Activated CD4-positive, alpha-beta memory T cell treated with anti-CD3 and anti-CD28 coated beads, Interleukin-2, amount 10 ng/mL, durations not matched to agents 7 days and 5 days (primary cell): ENCODE measurements around the gene PLEKHA5. TPM values are rescaled to one million over a fixed set of nuclear protein-coding genes. Genes with fewer than 3 reads are reported as not detected.
"Not testable (repeated sequence)": the region's sequence is repeated elsewhere in the genome, so short reads cannot be mapped to it uniquely, and the experiment has no call there.

Experiments used
- CTCF ChIA-PET: fragments of 350-600 bp; sonication (Branson Sonifier 250); formaldehyde crosslinking; loops from one replicate; lab custom pipeline; 2021; ENCODE audit warnings: antibody characterized with exemption, inconsistent platforms; lab: Charles Lee
- POLR2A ChIA-PET: fragments of 350-600 bp; sonication (Branson Sonifier 250); formaldehyde crosslinking; loops from one replicate; lab custom pipeline; 2021; ENCODE audit warnings: antibody characterized with exemption; lab: Charles Lee
- DNase-seq: peaks from one replicate; pipeline ENCODE4 v3.0.0-alpha.2; 2020
- H3K27ac Mint-ChIP-seq: one replicate; pipeline ENCODE4 v1.8.0; 2021; ENCODE audit warnings: mild to moderate bottlenecking, mixed read lengths
- H3K27me3 Mint-ChIP-seq: one replicate; pipeline ENCODE4 v1.8.0; 2021; ENCODE audit warnings: mixed read lengths
- H3K36me3 Mint-ChIP-seq: one replicate; pipeline ENCODE4 v1.8.0; 2021; ENCODE audit warnings: low read depth, mixed read lengths
- H3K4me1 Mint-ChIP-seq: one replicate; pipeline ENCODE4 v1.8.0; 2021; ENCODE audit warnings: mixed read lengths
- H3K4me3 Mint-ChIP-seq: one replicate; pipeline ENCODE4 v1.8.0; 2021; ENCODE audit warnings: mild to moderate bottlenecking, mixed read lengths
- H3K9me3 Mint-ChIP-seq: one replicate; pipeline ENCODE4 v1.8.0; 2021; ENCODE audit warnings: mixed read lengths
- total RNA-seq, 2 experiments: library from RNA; stranded (reverse); gene quantifications; one replicate each; pipeline ENCODE4 v1.2.3, GENCODE V29; 2021

Gene PLEKHA5
- total RNA-seq, 2 experiments from 2014 or later, result 13.5 to 15.2 TPM

DNA sequence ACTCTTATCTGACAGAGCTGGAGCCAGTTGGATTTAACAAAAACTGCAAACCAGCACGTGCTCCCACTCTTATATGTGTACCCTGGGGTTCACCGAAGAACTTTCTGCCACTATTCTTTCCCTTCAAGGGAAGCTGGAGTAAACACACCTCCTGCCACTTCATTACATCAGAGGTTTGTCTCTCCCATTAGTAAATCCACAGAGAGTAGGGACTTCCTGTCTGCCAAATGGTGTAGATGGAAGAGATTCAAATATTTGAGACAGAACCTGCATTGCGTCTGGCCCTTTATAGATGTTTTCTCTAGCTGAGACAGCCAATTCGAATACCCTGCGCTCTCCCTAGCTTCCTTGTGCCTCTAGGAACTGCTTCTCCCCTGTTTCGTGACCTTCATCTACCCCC, 280.7 kb downstream of the PLEKHA5 start:
- no peak for DNase-seq
- no peaks in the 10 kb centered on the region for H3K4me1 Mint-ChIP-seq
- H3K4me3 Mint-ChIP-seq, result no peak overlapping the region
- ChIA-PET CTCF (no interaction called here), POLR2A (no interaction called here)
- H3K27me3 Mint-ChIP-seq, result no peaks in the 10 kb centered on the region
- no peak overlapping the region for H3K27ac Mint-ChIP-seq
- H3K36me3 Mint-ChIP-seq, result no peaks in the 10 kb centered on the region
- H3K9me3 Mint-ChIP-seq, result no peaks in the 10 kb centered on the region

DNA sequence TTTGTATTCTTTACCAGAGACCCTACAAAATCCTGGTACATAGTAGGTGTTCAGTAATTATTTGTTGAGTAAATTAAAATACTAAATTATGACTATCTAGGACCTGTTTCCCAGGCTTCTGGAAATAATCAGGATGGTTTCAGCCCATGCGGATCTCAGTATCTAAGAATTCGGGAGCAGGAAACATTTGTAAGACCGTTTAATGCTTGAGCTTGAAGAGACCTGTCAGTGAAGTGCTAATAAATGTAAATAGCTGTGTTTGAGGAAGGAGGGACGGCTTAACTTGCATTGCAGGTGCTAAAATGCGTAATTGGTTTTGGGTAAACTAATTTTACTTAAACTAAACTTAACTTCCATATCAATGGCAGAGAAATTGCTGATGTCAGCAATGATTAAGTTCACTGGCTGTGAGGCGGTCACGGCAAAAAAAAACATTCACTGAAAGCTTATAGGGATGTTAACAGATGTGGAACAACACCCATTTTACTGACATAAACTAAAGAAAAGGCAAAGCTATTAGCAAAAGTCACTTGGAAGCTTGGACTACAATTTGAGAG, 281.2 kb downstream of the PLEKHA5 start:
- no peaks in the 10 kb centered on the region for H3K27me3 Mint-ChIP-seq
- H3K36me3 Mint-ChIP-seq, result no peaks in the 10 kb centered on the region
- ChIA-PET POLR2A (interaction anchor here (1.2 kb wide), 1 partner anchor 21 kb away, joined by 3 read pairs; no protein-coding TSS in a partner anchor), CTCF (interaction anchor here (1.6 kb wide), 1 partner anchor 162 kb away, joined by 3 read pairs; no protein-coding TSS in a partner anchor)
- no peaks in the 10 kb centered on the region for H3K4me1 Mint-ChIP-seq
- no peak for DNase-seq
- no peak overlapping the region for H3K4me3 Mint-ChIP-seq
- H3K27ac Mint-ChIP-seq, result no peak overlapping the region
- no peaks in the 10 kb centered on the region for H3K9me3 Mint-ChIP-seq

GRCh38 chr12:19411234-19412204, 282.0 kb downstream of the PLEKHA5 start:
- Mint-ChIP-seq H3K27me3 (no peaks in the 10 kb centered on the region), H3K27ac (no peak overlapping the region), H3K4me3 (no peak overlapping the region), H3K36me3 (no peaks in the 10 kb centered on the region), H3K9me3 (no peaks in the 10 kb centered on the region), H3K4me1 (no peaks in the 10 kb centered on the region)
- DNase-seq, result no peak
- ChIA-PET CTCF (interaction anchor here (1.6 kb wide), 1 partner anchor 161 kb away, joined by 3 read pairs; no protein-coding TSS in a partner anchor), POLR2A (interaction anchor here (1.2 kb wide), 1 partner anchor 20 kb away, joined by 3 read pairs; no protein-coding TSS in a partner anchor)

DNA sequence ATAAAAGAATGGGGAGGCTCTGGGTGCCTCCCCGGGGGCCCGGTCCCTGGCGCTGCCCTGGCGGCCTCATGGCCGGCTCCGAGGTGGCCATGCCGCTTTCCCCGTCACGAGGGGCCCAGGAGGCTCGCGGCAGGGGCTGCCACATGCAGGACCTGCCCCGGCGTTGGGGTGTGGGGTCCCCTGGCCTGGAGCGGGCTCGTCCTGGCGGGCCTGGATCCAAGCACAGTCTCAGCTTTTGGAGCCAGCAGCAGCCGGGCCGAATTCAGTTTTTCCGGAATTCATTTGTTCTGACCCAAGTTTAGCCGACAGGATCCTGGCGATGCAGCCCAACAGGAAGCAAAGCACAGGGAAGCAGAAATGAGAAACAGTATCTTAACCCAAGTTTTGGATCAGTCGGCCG, 283.3 kb downstream of the PLEKHA5 start:
- H3K4me1 Mint-ChIP-seq, result peaks cover 3% of the 10 kb centered on the region
- H3K27ac Mint-ChIP-seq, result no peak overlapping the region
- no peak for DNase-seq
- no peaks in the 10 kb centered on the region for H3K9me3 Mint-ChIP-seq
- H3K27me3 Mint-ChIP-seq, result no peaks in the 10 kb centered on the region
- CTCF ChIA-PET, result no interaction called here
- no peak overlapping the region for H3K4me3 Mint-ChIP-seq
- no peaks in the 10 kb centered on the region for H3K36me3 Mint-ChIP-seq
- POLR2A ChIA-PET, result no interaction called here

DNA sequence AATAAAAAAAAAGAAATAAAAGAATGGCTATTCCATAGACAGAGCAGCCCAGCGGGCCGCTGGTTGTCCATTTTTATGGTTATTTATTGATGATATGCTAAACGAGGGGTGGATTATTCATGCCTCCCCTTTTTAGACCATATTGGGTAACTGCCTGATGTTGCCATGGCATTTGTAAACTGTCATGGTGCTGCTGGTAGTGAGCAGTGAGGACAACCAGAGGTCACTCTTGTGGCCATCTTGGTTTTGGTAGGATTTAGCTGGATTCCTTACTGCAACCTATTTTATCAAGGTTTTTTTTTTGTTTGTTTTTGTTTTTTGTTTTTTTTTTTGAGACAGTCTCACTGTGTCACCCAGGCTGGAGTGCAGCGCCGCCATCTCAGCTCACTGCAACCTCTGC, 284.0 kb downstream of the PLEKHA5 start:
- POLR2A ChIA-PET, H3K27ac Mint-ChIP-seq, DNase-seq, CTCF ChIA-PET, H3K27me3 Mint-ChIP-seq, H3K4me1 Mint-ChIP-seq, H3K9me3 Mint-ChIP-seq, H3K4me3 Mint-ChIP-seq, H3K36me3 Mint-ChIP-seq: not testable (repeated sequence)

GRCh38 chr12:19415563-19415962, 286.0 kb downstream of the PLEKHA5 start:
- no peaks in the 10 kb centered on the region for H3K27me3 Mint-ChIP-seq
- POLR2A ChIA-PET, result no interaction called here
- no peak overlapping the region for H3K27ac Mint-ChIP-seq
- no peaks in the 10 kb centered on the region for H3K9me3 Mint-ChIP-seq
- H3K4me1 Mint-ChIP-seq, result peaks cover 3% of the 10 kb centered on the region
- no peak overlapping the region for H3K4me3 Mint-ChIP-seq
- CTCF ChIA-PET, result no interaction called here
- no peak for DNase-seq
- no peaks in the 10 kb centered on the region for H3K36me3 Mint-ChIP-seq

DNA sequence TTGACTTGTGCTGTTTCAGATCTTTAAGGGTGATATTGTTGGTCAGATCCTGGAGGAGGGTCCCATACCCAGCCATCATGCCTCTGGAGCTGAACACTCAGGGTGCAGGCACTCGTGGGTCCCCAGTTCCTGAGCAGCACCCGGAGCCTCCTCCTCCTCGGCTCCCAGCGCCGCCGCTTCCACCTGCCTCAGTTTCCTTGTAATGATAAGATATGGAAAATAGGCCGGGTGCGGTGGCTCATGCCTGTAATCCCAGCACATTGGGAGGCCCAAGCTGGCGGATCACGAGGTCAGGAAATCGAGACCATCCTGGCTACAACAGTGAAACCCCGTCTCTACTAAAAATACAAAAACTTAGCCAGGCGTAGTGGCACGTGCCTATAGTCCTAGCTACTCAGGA, 289.6 kb downstream of the PLEKHA5 start:
- Mint-ChIP-seq H3K9me3 (no peaks in the 10 kb centered on the region), H3K27me3 (no peaks in the 10 kb centered on the region), H3K4me3 (no peak overlapping the region), H3K36me3 (no peaks in the 10 kb centered on the region), H3K4me1 (peaks cover 15% of the 10 kb centered on the region), H3K27ac (no peak overlapping the region)
- CTCF ChIA-PET, result no interaction called here
- POLR2A ChIA-PET, result no interaction called here
- DNase-seq, result no peak

GRCh38 chr12:19421503-19422282, 292.2 kb downstream of the PLEKHA5 start:
- Mint-ChIP-seq H3K27me3 (no peaks in the 10 kb centered on the region), H3K27ac (no peak overlapping the region), H3K4me3 (no peak overlapping the region), H3K36me3 (no peaks in the 10 kb centered on the region), H3K9me3 (no peaks in the 10 kb centered on the region), H3K4me1 (peaks cover 15% of the 10 kb centered on the region)
- ChIA-PET CTCF (no interaction called here), POLR2A (interaction anchor here (0.7 kb wide), 1 partner anchor 18 kb away, joined by 3 read pairs; no protein-coding TSS in a partner anchor)
- no peak for DNase-seq

DNA sequence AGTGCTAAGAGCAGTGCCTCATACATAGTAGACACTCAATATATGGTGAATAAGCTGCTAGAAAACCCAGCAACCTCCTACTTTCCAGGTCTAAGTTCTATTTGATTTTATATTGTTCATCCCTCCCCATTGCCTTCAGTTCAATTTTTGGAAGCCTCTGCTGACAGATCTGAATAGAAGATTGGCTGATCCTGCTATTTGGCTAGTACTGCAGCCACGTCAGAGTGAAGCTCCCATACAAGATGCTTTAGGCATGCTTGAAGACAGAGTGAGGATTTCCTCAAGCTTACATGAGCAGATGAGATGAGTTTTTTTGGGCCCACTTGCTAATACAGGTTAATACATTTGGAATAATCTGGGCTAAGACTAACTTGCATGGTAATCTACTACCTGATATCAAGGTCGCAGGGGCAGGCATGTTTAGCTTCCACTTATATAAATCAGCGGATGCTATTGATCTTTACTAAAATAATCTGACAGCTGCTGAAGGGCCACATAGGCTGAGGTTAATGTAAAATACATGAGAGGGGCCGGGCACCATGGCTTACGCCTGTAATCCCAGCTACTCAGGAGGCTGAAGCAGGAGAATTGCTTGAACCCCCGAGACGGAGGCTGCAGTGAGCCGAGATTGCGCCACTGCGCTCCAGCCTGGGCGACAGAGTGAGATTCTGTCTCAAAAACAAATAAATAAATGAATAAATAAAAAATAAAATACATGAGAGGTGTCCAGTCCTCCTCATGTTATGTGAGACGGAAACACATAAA, 293.8 kb downstream of the PLEKHA5 start:
- ChIA-PET CTCF (no interaction called here), POLR2A (interaction anchor here (1.1 to 1.2 kb wide), 2 partner anchors 9 to 17 kb away, joined by 3 read pairs; no protein-coding TSS in a partner anchor)
- peaks cover 19% of the 10 kb centered on the region for H3K4me1 Mint-ChIP-seq
- H3K27ac Mint-ChIP-seq, result no peak overlapping the region
- peaks cover 2% of the 10 kb centered on the region for H3K9me3 Mint-ChIP-seq
- H3K36me3 Mint-ChIP-seq, result peaks cover 5% of the 10 kb centered on the region
- no peak for DNase-seq
- H3K27me3 Mint-ChIP-seq, result no peaks in the 10 kb centered on the region
- no peak overlapping the region for H3K4me3 Mint-ChIP-seq
